HepG2 (cell line): ENCODE results near the gene ZMIZ1. TPM values are rescaled to one million over a fixed set of nuclear protein-coding genes. Genes with fewer than 3 reads are reported as not detected.

Experiments used
- ARNTL ChIP-seq: sonication (generic); formaldehyde crosslinking; IDR thresholded peaks from 2 replicates; pipeline ENCODE4 v1.4.0; 2020; ENCODE audit warnings: mild to moderate bottlenecking, missing genetic modification reagents
- ASH2L ChIP-seq: fragments of 300-600, 200-600 bp; sonication (generic); IDR thresholded peaks from 2 replicates; pipeline ENCODE4 v1.7.0; 2017; ENCODE audit warnings: low read depth, mild to moderate bottlenecking, moderate library complexity, mixed read lengths, low read length; ENCODE audit not compliant: insufficient read length
- CENPBD1 ChIP-seq: sonication (generic); formaldehyde crosslinking; IDR thresholded peaks from 2 replicates; pipeline ENCODE4 v1.8.0; 2022; ENCODE audit warnings: missing genetic modification reagents, low read depth, mild to moderate bottlenecking, borderline replicate concordance
- DMAP1 ChIP-seq: IDR thresholded peaks from 2 replicates; pipeline ENCODE4 v1.6.1; 2016
- ELF4 ChIP-seq: sonication (generic); formaldehyde crosslinking; IDR thresholded peaks from 2 replicates; pipeline ENCODE4 v1.5.0; 2020; ENCODE audit warnings: missing genetic modification reagents, mild to moderate bottlenecking, moderate library complexity, borderline replicate concordance
- FOSL1 ChIP-seq: sonication (generic); formaldehyde crosslinking; IDR thresholded peaks from 2 replicates; pipeline ENCODE4 v1.9.0; 2021; ENCODE audit warnings: missing genetic modification reagents, borderline replicate concordance
- GATAD2A ChIP-seq: IDR thresholded peaks from 2 replicates; pipeline ENCODE4 v1.6.1; 2016
- HIVEP1 ChIP-seq: sonication (generic); formaldehyde crosslinking; IDR thresholded peaks from 2 replicates; pipeline ENCODE4 v1.4.0; 2020; ENCODE audit warnings: mild to moderate bottlenecking, missing genetic modification reagents
- HNRNPUL1 ChIP-seq: fragments of 200-400 bp; formaldehyde crosslinking; IDR thresholded peaks from 2 replicates; pipeline ENCODE4 v1.6.1; 2017; ENCODE audit warnings: low read depth, mild to moderate bottlenecking, low read length, moderate library complexity
- MBD4 ChIP-seq: IDR thresholded peaks from 2 replicates; pipeline ENCODE4 v1.6.1; 2012; ENCODE audit warnings: low read length, inconsistent platforms, borderline replicate concordance
- NFKB2 ChIP-seq: sonication (generic); formaldehyde crosslinking; IDR thresholded peaks from 2 replicates; pipeline ENCODE4 v1.4.0; 2020; ENCODE audit warnings: missing genetic modification reagents, borderline replicate concordance
- NR2C2 ChIP-seq: sonication (generic); formaldehyde crosslinking; IDR thresholded peaks from 2 replicates; pipeline ENCODE4 v1.4.0; 2020; ENCODE audit warnings: missing genetic modification reagents, mild to moderate bottlenecking, moderate library complexity, borderline replicate concordance
- TBL1XR1 ChIP-seq: fragments of 150-350 bp; IDR thresholded peaks from 2 replicates; pipeline ENCODE4 v1.6.1; 2014; ENCODE audit warnings: borderline replicate concordance, low read length; ENCODE audit not compliant: partially characterized antibody
- ZFYVE20 ChIP-seq: sonication (generic); formaldehyde crosslinking; IDR thresholded peaks from 2 replicates; pipeline ENCODE4 v1.8.0; 2023; ENCODE audit warnings: low read depth, mild to moderate bottlenecking, moderate library complexity, missing genetic modification reagents, borderline replicate concordance
- ZMYM4 ChIP-seq: sonication (generic); formaldehyde crosslinking; IDR thresholded peaks from 2 replicates; pipeline ENCODE4 v1.8.1; 2023; ENCODE audit warnings: mild to moderate bottlenecking, missing genetic modification reagents
- ZNF496 ChIP-seq: sonication (generic); formaldehyde crosslinking; IDR thresholded peaks from 2 replicates; pipeline ENCODE4 v1.8.1; 2023; ENCODE audit warnings: mild to moderate bottlenecking, moderate library complexity, missing genetic modification reagents; ENCODE audit not compliant: insufficient replicate concordance
- ZNF724P ChIP-seq: sonication (generic); formaldehyde crosslinking; IDR thresholded peaks from 2 replicates; pipeline ENCODE4 v1.8.0; 2022; ENCODE audit warnings: missing genetic modification reagents, borderline replicate concordance
- ZNF788 ChIP-seq: sonication (generic); formaldehyde crosslinking; IDR thresholded peaks from 2 replicates; pipeline ENCODE4 v1.5.0; 2020; ENCODE audit warnings: mild to moderate bottlenecking, missing genetic modification reagents, borderline replicate concordance
- ZNF878 ChIP-seq: sonication (generic); formaldehyde crosslinking; IDR thresholded peaks from 2 replicates; pipeline ENCODE4 v1.8.1; 2023; ENCODE audit warnings: mild to moderate bottlenecking, missing genetic modification reagents, moderate library complexity
- polyA plus RNA-seq, 8 experiments: library from polyadenylated mRNA; depleted of rRNA in 3 of 8; stranded (reverse) in 7 of 8; unstranded in 1 of 8; fragments of >200 nt; fragmentation: Illumina TruSeq in 4 of 8; extraction: Trizol in 4 of 8; gene quantifications; 2 replicates each; pipeline versions ENCODE4 v1.2.1 to v1.2.3, GENCODE V29; 2011 to 2016; ENCODE audit warnings: low read depth in 4 of 8, missing spikeins in 1 of 8, mixed read lengths in 1 of 8; ENCODE audit not compliant: insufficient read depth in 1 of 8
- total RNA-seq, 5 experiments: library from RNA; depleted of rRNA; stranded (reverse); fragments of >200 nt; fragmentation: Illumina TruSeq; extraction: Trizol; gene quantifications; 2 replicates each; pipeline ENCODE4 v1.2.3, GENCODE V29; 2016; ENCODE audit warnings: low read depth in 1 of 5
- TF ChIP-seq, protein P1 (sequence below): sonication (generic); formaldehyde crosslinking; IDR thresholded peaks from 2 replicates; pipeline ENCODE4 v1.8.0; 2022; ENCODE audit warnings: mild to moderate bottlenecking, missing genetic modification reagents, borderline replicate concordance
- TF ChIP-seq, protein P2 (sequence below): sonication (generic); formaldehyde crosslinking; IDR thresholded peaks from 2 replicates; pipeline ENCODE4 v1.4.0; 2020; ENCODE audit warnings: missing genetic modification reagents, mild to moderate bottlenecking, borderline replicate concordance
- TF ChIP-seq, protein P3 (sequence below): sonication (generic); formaldehyde crosslinking; IDR thresholded peaks from 2 replicates; pipeline ENCODE4 v1.4.0; 2020; ENCODE audit warnings: missing genetic modification reagents, borderline replicate concordance

The ZMIZ1 gene
- total and polyA plus RNA-seq, 2 of the 13 experiments (the other 11 are each of a cell fraction or from before 2014, with no cell fraction given): 5.3 to 10.2 TPM

DNA sequence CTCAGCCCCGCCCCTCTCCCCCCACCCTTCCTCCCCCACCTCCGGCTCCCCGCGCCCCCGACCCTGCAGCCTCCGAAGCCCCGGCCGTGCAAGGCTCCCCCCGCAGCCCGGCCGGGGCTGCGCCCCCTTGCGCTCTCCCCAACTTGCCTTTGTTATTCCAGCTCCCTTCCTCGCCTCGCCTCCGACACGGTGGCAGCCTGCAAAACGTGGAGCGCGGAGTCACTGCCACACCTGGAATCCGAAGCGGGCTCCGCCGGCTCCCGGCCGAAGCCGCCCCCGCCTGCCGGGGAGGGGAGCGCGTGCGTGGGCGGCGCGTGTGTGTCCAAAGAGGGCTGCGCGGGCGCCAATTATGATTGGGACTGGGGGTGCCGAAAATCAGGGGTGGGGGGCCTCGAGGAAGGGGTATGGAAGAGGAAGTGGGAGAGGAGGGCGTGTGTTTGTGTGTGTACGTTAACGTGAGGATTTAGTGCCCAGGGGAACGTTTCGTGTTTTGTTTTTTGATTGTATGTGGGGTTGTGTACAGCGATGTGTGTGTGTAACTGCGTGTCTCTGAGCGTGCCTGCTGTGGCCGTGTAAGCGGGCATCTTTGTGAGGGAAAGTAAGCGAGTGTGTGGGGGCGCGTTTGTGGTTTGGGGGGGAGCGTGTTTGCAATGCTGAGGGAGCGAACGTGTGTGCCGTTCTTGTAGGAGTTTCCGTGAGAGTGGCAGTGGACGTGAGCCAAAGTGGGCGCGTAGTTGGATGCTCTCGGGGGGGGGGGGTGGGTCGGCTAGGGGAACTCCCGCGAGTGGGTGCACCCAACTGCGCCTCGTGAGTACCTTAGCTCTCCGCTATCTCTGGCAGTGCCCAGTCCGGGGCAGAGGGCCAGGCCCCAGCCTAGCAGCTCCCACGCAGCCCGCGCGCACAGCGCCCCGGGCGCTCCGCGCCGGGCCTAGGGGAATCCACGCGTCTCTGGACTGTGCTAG, 1.2 kb upstream of the ZMIZ1 start (continued):
- TF ChIP-seq, protein P1, sequence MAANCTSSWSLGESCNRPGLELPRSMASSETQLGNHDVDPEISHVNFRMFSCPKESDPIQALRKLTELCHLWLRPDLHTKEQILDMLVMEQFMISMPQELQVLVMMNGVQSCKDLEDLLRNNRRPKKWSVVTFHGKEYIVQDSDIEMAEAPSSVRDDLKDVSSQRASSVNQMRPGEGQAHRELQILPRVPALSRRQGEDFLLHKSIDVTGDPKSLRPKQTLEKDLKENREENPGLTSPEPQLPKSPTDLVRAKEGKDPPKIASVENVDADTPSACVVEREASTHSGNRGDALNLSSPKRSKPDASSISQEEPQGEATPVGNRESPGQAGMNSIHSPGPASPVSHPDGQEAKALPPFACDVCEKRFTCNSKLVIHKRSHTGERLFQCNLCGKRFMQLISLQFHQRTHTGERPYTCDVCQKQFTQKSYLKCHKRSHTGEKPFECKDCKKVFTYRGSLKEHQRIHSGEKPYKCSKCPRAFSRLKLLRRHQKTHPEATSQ: 0 out of 2 replicates have a peak, but pooled peaks have one; percentile 53
- no peak for TF ChIP-seq ZMYM4 (CRISPR knock-in tag)
- TF ChIP-seq, protein P2, sequence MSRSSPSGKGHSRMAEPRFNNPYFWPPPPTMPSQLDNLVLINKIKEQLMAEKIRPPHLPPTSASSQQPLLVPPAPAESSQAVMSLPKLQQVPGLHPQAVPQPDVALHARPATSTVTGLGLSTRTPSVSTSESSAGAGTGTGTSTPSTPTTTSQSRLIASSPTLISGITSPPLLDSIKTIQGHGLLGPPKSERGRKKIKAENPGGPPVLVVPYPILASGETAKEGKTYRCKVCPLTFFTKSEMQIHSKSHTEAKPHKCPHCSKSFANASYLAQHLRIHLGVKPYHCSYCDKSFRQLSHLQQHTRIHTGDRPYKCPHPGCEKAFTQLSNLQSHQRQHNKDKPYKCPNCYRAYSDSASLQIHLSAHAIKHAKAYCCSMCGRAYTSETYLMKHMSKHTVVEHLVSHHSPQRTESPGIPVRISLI (CRISPR knock-in tag): peak; percentile 29; the same call in 1 of the 2 replicates
- no peak for TF ChIP-seq ZNF496 (CRISPR knock-in tag)
- TF ChIP-seq ZNF788 (CRISPR knock-in tag): peak; percentile 58; the same call in 1 of the 2 replicates
- 0 out of 2 replicates have a peak, but pooled peaks have one; percentile 39 for TF ChIP-seq NFKB2 (CRISPR knock-in tag)
- TF ChIP-seq ARNTL: peak; percentile 69; the same call in 1 of the 2 replicates
- no peak for TF ChIP-seq ELF4 (CRISPR knock-in tag)
- TF ChIP-seq, protein P3, sequence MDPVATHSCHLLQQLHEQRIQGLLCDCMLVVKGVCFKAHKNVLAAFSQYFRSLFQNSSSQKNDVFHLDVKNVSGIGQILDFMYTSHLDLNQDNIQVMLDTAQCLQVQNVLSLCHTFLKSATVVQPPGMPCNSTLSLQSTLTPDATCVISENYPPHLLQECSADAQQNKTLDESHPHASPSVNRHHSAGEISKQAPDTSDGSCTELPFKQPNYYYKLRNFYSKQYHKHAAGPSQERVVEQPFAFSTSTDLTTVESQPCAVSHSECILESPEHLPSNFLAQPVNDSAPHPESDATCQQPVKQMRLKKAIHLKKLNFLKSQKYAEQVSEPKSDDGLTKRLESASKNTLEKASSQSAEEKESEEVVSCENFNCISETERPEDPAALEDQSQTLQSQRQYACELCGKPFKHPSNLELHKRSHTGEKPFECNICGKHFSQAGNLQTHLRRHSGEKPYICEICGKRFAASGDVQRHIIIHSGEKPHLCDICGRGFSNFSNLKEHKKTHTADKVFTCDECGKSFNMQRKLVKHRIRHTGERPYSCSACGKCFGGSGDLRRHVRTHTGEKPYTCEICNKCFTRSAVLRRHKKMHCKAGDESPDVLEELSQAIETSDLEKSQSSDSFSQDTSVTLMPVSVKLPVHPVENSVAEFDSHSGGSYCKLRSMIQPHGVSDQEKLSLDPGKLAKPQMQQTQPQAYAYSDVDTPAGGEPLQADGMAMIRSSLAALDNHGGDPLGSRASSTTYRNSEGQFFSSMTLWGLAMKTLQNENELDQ (CRISPR knock-in tag): no peak
- no peak for TF ChIP-seq ZFYVE20 (CRISPR knock-in tag)
- TF ChIP-seq TBL1XR1: peak; percentile 12
- TF ChIP-seq NR2C2 (CRISPR knock-in tag): no peak
- no peak for TF ChIP-seq ASH2L
- 0 out of 2 replicates have a peak, but pooled peaks have one; percentile 31 for TF ChIP-seq ZNF724P (CRISPR knock-in tag)
- TF ChIP-seq DMAP1 (CRISPR knock-in tag): peak; percentile 33; the same call in 1 of the 2 replicates
- peak; percentile 50; the same call in 1 of the 2 replicates for TF ChIP-seq GATAD2A (CRISPR knock-in tag)
- no peak for TF ChIP-seq MBD4
- TF ChIP-seq HNRNPUL1: no peak
- TF ChIP-seq CENPBD1: no peak
- TF ChIP-seq HIVEP1: no peak
- TF ChIP-seq ZNF878: no peak
- TF ChIP-seq FOSL1 (CRISPR knock-in tag): no peak
